Activated T-helper 17 cell treated with anti-CD3 and anti-CD28 coated beads, Interleukin-2, amount 50 U/mL, for 72 hours (primary cell): ENCODE results near the gene FAM240A. TPM values are rescaled to one million over a fixed set of nuclear protein-coding genes. Genes with fewer than 3 reads are reported as not detected.
A peak's percentile ranks its signal among the peaks of the same experiment; 100 is the strongest.

Source experiments
- ATAC-seq: fragments of 150-1000 bp; cut with Tn5 transposase; replicated peaks from 2 replicates; pipeline ENCODE4 v1.10.0; 2021; ENCODE audit warnings: mild to moderate bottlenecking, moderate library complexity
- H3K27ac Mint-ChIP-seq: one replicate; pipeline ENCODE4 v1.8.0; 2022; ENCODE audit warnings: mixed read lengths
- H3K27me3 Mint-ChIP-seq: one replicate; pipeline ENCODE4 v1.8.0; 2022; ENCODE audit warnings: mixed read lengths
- H3K36me3 Mint-ChIP-seq: one replicate; pipeline ENCODE4 v1.8.0; 2022; ENCODE audit warnings: low read depth, mild to moderate bottlenecking, mixed read lengths
- H3K4me1 Mint-ChIP-seq: one replicate; pipeline ENCODE4 v1.8.0; 2022; ENCODE audit warnings: mixed read lengths
- H3K4me3 Mint-ChIP-seq: one replicate; pipeline ENCODE4 v1.8.0; 2022; ENCODE audit warnings: mild to moderate bottlenecking, mixed read lengths
- H3K9me3 Mint-ChIP-seq: one replicate; pipeline ENCODE4 v1.8.0; 2022; ENCODE audit warnings: mixed read lengths
- total RNA-seq, 2 donors: library from RNA; stranded (reverse); gene quantifications; one replicate each; pipeline ENCODE4 v1.2.3, GENCODE V29; 2022

The FAM240A gene
- total RNA-seq, 2 donors from 2014 or later, result not detected

DNA sequence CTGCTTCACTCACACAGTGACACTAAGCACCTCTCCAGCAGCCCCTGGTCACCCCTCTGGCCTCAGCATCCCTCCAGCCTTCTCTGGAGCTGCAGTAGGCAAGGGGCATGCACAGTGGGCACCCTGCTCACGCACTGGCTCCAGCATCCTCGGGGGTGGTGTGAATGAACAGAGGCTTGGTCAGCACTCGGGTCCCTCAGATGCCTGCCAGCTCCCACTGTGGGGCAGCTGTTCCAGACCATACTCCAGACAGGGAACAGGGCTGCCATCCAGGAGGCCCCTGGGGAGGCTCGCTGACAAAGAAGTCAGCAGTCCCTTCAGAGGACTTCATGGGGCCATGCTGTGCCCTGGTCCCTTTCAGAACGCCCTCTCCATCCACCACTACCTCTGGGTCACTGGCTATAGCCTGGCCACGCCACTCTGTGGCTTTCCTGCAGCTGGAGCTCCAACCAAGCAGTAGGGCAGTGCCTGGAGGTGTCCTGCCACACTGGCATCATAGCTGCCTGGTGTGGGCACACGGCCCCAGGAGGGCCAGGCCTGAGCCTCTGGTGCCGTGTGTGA is 54.8 kb downstream of the FAM240A start:
- no peak for ATAC-seq
- H3K4me1 Mint-ChIP-seq, result no peaks in the 10 kb centered on the region
- no peaks in the 10 kb centered on the region for H3K9me3 Mint-ChIP-seq
- no peak overlapping the region for H3K27ac Mint-ChIP-seq
- H3K27me3 Mint-ChIP-seq, result no peaks in the 10 kb centered on the region
- no peaks in the 10 kb centered on the region for H3K36me3 Mint-ChIP-seq
- no peak overlapping the region for H3K4me3 Mint-ChIP-seq

DNA sequence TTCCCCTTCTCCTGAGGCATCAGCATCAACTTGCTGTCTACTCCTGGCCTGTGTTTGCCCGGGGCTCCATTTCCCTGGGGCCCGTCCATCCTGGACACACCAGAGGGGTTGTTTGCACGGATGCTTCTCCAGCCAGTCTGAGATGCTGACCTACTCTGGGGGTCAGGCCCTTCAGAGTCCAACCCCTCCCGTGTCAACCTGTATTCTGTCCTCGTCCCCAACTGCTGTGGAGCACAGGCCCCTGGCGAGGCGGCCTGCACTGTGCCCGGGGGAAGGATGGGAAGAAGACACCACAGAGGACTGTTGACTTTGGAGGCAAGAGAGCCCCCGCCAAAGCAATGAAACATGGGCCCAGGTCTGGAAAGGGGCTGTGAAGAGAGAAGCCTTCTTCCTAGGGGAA is 55.3 kb downstream of the FAM240A start:
- Mint-ChIP-seq H3K9me3 (no peaks in the 10 kb centered on the region), H3K27me3 (no peaks in the 10 kb centered on the region), H3K4me1 (no peaks in the 10 kb centered on the region), H3K27ac (no peak overlapping the region), H3K36me3 (no peaks in the 10 kb centered on the region), H3K4me3 (no peak overlapping the region)
- no peak for ATAC-seq

DNA sequence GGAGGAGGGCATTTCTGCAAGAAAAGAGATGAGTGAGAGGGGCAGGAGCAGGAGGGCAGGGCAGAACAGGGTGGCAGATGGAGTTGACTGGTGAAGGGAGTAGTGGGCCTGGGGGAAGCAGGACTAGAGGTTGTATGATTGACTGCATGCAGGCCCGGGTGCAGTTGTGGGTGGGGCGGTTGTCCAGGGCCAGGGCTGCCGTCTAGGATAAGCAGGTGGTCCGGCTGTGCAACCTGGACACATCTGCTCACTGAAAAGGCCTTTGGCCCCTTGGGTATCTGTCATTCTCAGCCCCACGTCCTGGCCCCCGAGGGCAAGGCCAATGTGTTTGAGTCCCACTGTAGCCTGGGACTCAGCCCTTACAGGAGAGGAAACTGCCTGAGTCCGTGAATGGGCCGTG is 55.8 kb downstream of the FAM240A start:
- H3K27ac Mint-ChIP-seq, result no peak overlapping the region
- no peak for ATAC-seq
- no peaks in the 10 kb centered on the region for H3K27me3 Mint-ChIP-seq
- no peaks in the 10 kb centered on the region for H3K36me3 Mint-ChIP-seq
- H3K9me3 Mint-ChIP-seq, result no peaks in the 10 kb centered on the region
- H3K4me3 Mint-ChIP-seq, result no peak overlapping the region
- no peaks in the 10 kb centered on the region for H3K4me1 Mint-ChIP-seq

DNA sequence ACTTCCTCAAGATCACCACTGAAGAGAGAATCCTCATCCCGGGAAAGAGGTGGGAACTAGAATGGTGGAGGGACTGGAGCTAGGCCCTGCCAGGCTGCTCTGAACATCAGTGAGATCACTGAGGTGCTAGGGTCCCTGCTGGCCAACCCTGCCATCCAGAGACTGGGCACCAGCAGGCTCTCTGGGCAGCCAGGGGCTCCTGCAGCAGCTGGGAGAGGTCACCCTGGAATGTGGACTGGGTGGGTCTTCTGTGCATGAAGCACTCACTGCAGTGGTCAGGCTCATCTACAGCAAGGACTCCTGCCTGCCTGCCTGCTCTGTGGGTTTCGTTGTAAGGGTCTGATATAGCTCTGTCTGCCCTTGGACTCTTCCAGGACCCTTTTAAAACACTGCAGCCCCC is 56.3 kb downstream of the FAM240A start:
- Mint-ChIP-seq H3K4me1 (no peaks in the 10 kb centered on the region), H3K27ac (no peak overlapping the region), H3K4me3 (no peak overlapping the region), H3K9me3 (no peaks in the 10 kb centered on the region), H3K27me3 (no peaks in the 10 kb centered on the region), H3K36me3 (no peaks in the 10 kb centered on the region)
- no peak for ATAC-seq

DNA sequence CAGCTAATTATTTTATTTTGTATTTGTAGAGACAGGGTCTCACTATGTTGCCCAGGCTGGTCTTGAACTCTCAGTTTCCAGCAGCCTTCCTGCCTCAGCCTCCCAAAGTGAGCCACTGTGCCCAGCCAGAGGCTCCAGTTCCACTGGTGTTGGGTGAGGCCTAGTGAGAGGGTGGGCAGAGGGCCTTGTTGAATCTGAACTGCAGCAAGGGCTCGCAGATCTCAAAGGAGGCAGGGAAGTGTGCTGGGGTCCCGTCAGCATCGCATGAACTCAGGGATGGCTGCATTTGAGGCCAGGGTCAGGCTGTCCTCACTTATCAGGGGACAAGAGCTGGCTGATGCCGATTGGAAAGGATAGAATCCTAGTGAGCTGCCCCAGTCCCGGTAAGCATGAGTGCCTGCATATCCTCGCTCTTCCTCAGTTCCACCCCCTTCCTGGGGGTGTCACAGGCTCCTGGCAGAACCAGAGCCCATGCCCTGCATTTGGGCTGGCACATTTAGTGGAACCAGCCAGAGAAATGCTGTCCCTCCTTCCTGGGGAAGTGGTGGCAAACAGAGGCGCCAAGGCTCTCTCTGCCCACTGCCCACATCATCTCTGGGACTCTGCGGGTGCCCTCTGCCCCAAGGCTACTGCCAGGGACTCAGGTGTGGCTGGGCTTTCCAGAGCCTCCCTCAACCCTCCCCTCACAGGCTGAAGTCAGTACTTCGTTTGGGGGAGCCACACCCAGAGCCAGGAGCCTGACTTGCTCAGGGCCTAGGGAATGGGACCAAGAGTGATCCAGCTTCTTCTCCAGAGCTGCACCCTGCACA is 57.1 kb downstream of the FAM240A start:
- no peaks in the 10 kb centered on the region for H3K9me3 Mint-ChIP-seq
- no peaks in the 10 kb centered on the region for H3K4me1 Mint-ChIP-seq
- no peak for ATAC-seq
- H3K36me3 Mint-ChIP-seq, result no peaks in the 10 kb centered on the region
- no peaks in the 10 kb centered on the region for H3K27me3 Mint-ChIP-seq
- no peak overlapping the region for H3K4me3 Mint-ChIP-seq
- H3K27ac Mint-ChIP-seq, result no peak overlapping the region

DNA sequence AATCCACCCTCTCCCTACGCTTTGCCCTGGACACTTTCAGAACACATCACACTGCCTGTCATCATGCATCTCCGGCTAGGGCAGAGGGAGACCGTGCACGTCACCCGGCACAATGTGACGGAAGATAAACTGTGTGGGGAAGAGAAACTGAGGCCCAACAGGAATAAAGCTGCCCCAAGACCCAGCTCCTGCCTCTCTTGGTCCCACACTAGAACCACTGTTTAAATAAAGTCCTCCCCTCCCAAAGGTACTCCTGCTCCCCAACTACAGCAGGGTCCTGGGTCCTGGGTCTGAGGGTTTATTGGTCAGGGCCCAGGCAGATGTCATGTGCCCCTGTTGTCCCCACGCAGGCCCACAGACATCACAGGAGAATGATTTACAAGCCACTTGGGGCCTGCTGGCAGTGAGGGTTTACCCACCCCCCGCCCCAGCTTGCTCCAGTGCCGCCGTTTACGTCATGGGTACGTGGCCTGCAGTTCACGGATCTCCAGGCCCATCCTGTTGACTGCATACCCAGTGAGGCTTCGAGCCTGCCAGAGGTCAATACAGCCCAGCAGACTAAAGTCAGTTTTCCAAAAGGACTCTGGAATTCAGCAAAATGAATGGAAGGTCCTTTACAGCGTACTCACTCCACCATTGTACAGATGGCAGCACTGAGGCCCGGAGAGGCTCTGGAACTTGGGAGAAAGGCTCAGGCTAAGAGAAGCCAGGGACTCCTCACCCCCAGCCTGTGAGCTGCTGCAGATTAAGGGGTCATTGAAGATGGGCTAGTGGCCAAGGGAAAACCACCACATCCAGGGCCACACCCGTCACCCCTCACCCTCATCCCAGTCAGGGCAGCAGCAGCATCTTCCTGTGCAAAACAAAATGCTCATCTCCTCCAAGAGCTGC is 57.9 kb downstream of the FAM240A start:
- no peaks in the 10 kb centered on the region for H3K4me1 Mint-ChIP-seq
- ATAC-seq, result no peak
- no peaks in the 10 kb centered on the region for H3K27me3 Mint-ChIP-seq
- no peaks in the 10 kb centered on the region for H3K9me3 Mint-ChIP-seq
- H3K36me3 Mint-ChIP-seq, result no peaks in the 10 kb centered on the region
- H3K27ac Mint-ChIP-seq, result no peak overlapping the region
- H3K4me3 Mint-ChIP-seq, result no peak overlapping the region

DNA sequence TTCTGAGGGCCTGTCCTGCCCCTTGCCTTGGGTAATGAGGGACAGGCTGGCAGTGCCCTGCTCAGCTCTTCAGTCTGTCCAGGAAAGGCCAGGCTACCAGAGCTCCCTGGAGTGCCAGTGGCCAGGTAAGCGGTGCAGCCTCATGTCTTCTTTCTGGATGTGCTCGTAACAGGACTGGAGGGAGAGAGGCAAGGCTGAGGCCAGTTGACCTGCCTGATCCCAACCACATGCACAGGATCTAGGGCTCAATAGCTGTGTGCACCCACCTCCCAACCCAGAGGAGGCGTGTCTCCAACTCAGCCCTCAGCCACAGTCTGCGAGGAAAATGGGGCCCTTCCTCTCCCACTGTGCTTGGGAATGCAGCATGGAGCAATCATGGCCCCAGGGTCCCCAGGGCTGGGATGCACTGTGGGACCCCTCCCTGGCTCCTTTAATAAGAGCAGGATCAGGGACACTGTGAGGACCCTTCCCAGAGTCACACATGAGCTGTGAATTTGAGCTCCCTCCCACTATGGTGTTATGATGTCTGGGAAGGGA is 58.6 kb downstream of the FAM240A start:
- Mint-ChIP-seq H3K4me1 (no peaks in the 10 kb centered on the region), H3K27me3 (no peaks in the 10 kb centered on the region), H3K36me3 (no peaks in the 10 kb centered on the region), H3K9me3 (no peaks in the 10 kb centered on the region), H3K4me3 (no peak overlapping the region), H3K27ac (peak overlapping the region; percentile 22)
- no peak for ATAC-seq

DNA sequence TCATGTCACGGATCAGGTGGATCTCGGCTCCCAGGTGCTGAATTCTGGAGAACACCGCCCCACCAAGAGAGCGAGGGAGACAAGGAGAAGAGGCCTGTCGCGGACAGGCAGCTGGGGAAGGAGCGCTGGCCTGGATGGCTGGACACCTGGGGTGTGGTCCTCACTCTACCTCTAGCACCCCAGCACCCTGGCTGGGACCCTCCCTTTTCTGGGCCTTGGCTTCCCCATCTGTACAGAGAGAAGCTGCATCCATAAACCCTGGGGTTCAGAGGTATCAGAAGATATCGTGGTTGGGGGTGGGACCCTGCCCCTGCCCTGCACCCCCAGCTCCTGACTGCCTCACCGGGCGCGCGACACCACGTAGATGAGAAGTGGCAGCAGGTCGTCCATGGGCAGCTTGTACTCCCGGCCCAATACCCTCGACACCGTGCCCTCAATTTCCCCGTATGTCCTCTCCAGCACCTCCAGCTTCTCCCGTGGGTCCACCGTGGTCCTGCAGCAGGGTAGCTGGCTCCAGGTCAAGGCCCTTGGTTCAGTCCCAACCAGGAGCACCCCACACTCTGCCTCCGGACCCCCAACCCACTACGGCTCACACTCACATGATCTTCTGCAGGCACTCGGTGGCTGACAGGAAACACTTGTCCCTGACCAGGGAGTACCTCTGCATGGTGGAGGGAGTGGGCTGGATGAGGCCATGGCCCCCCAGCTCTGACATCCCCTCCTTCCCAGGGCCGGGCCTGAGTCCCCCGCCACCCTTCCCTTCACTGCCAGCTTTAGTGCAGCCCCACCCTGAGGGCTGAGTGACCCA is 59.4 kb downstream of the FAM240A start:
- H3K27ac Mint-ChIP-seq, result peak overlapping the region; percentile 22

DNA sequence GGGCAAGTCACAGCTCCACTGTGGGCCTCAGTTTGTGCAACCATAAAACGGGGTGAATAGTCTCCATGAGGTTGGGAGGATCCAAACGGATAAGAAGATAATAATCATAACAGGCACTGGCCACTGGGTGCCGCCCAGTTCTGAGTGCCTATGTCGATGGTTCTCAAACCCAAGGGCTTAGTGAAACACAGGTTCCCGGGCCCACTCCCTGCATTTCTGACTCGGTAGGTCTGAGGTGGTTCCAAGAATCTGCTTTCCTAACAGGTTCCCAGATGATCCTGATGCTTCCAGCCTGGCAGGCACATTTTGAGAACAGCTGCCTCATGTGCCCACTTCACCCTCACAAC is 60.0 kb downstream of the FAM240A start:
- Mint-ChIP-seq H3K27ac (no peak overlapping the region), H3K4me3 (no peak overlapping the region), H3K9me3 (no peaks in the 10 kb centered on the region), H3K36me3 (no peaks in the 10 kb centered on the region), H3K4me1 (no peaks in the 10 kb centered on the region), H3K27me3 (no peaks in the 10 kb centered on the region)
- no peak for ATAC-seq

More for the DNA sequence above, 59.4 kb downstream of the FAM240A start:
- H3K36me3 Mint-ChIP-seq, result no peaks in the 10 kb centered on the region
- H3K4me1 Mint-ChIP-seq, result no peaks in the 10 kb centered on the region
- no peaks in the 10 kb centered on the region for H3K9me3 Mint-ChIP-seq
- H3K27me3 Mint-ChIP-seq, result no peaks in the 10 kb centered on the region
- H3K4me3 Mint-ChIP-seq, result no peak overlapping the region
- ATAC-seq, result no peak

DNA sequence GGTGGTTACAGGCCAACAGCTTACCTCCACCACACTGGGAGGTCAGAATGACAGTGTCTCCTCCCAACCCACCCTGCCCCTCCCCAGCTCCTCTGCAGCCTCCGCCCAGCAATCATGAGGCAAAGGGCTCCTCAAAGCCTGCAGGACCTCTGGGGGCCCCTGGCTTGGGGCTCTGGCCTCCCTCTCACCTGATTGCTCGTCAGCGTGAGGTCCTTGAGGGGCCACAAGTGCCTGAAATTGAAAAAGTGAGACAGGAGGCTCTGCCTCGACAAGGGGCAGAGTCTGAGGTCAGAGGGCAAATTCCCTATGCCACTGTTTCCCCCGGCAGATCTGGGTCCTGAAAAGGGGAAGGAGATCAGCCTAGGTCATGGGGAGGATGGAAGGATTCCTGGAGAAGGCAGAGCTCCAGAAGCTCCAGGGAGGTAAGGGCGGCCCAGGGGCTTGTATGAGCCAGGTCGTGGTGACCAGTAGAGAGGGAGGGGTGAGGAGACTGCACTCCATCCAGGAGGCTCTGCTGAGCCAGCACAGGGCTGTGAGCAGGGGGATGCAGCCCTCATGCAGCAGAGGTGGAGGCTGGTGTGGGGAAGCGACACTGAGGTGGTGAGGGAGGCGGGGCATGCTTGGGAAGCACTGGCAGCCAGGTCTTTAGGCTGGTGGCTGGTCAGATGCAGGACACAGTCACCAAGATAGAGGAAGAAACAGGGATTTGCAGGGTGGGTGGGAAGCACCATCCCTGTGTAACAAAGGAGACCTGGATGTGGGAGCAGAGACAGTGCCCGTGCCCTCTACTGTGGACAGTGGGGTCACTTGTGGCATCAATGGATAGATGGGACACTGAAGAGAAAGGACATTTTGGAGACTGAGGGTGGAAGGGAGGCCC is 61.1 kb downstream of the FAM240A start:
- H3K36me3 Mint-ChIP-seq, result no peaks in the 10 kb centered on the region
- no peak overlapping the region for H3K4me3 Mint-ChIP-seq
- no peaks in the 10 kb centered on the region for H3K27me3 Mint-ChIP-seq
- H3K9me3 Mint-ChIP-seq, result no peaks in the 10 kb centered on the region
- no peak overlapping the region for H3K27ac Mint-ChIP-seq
- H3K4me1 Mint-ChIP-seq, result no peaks in the 10 kb centered on the region
- ATAC-seq, result no peak

DNA sequence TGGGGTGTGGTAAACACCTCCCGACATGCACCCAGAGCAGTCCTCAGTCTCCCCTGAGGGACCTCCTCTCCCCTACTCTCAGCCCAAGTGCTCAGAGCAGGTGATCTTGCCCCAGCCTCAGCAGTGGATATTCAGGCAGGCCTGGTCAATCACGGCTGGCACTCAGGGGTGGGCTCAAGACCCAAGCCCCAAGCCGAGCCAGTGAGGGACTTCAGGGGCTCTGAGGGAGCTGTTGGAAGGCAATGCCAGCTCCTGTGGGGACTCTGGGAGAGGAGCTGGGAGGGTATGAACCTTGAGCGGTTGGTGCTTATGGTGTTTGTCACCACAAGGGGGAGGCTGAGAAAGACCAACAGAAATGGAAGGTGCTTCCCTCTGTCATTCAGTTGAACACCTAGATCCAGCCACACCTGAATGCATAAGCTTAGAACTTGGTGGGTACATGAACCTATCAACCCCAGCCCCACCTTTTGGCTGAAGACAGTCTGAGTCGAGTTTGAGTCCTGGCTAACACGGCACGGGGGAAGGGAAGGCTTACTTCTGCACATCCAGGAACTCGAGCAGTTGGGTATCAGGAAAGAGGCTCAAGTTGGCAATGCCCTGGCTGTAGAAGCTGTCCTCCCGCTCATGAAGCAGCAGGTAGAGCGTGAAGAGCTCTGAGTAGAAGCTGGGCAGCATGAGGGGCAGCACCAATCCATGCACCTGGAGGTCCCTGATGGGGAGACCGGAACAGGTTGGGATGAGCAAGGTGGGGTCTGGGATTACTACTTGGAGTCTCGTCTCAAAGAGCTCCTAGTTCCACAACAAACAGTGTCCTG is 61.9 kb downstream of the FAM240A start:
- Mint-ChIP-seq H3K9me3 (no peaks in the 10 kb centered on the region), H3K4me3 (no peak overlapping the region), H3K27ac (no peak overlapping the region), H3K27me3 (no peaks in the 10 kb centered on the region), H3K36me3 (no peaks in the 10 kb centered on the region), H3K4me1 (no peaks in the 10 kb centered on the region)
- no peak for ATAC-seq

DNA sequence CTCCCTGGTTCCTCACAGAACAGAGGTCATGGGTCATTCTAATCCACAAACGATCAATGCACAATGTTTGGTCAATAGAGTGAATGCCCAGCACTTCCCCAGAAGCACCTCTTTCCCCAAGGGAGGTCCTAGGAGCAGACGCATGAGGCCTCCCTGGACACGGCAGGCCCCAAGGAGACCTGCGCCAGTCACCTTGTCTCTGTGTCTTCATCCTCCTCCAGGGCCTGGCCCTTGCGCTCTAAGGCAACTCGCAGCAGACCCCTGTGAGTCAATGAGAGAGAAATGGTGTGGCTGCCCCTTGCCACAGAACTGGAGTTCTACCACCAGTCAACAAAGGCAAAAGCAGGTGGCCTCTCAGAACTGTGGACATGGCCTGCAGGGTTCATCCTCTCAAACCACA is 63.1 kb downstream of the FAM240A start:
- H3K4me3 Mint-ChIP-seq, result no peak overlapping the region
- ATAC-seq, result no peak
- no peaks in the 10 kb centered on the region for H3K27me3 Mint-ChIP-seq

More for the DNA sequence above, 63.1 kb downstream of the FAM240A start:
- Mint-ChIP-seq H3K27ac (no peak overlapping the region), H3K36me3 (no peaks in the 10 kb centered on the region), H3K9me3 (no peaks in the 10 kb centered on the region), H3K4me1 (no peaks in the 10 kb centered on the region)
